Lower leg skin (tissue), 3 donors: Measurements from ENCODE around the gene OR2B6.

Experiments used
- POLR2A ChIP-seq, 2 donors: fragments of 450-650 bp; IDR thresholded peaks; one replicate each; pipeline ENCODE4 v1.6.1; 2016 to 2017; ENCODE audit warnings: antibody characterized with exemption in 2 of 2, mild to moderate bottlenecking in 1 of 2, moderate library complexity in 1 of 2
- TF ChIP-seq, protein P1 (sequence below), 3 donors: fragments of 450-650 bp; IDR thresholded peaks; one replicate each; pipeline ENCODE4 v1.5.1; 2016; ENCODE audit warnings: antibody characterized with exemption in 3 of 3, mild to moderate bottlenecking in 3 of 3, moderate library complexity in 2 of 3

DNA sequence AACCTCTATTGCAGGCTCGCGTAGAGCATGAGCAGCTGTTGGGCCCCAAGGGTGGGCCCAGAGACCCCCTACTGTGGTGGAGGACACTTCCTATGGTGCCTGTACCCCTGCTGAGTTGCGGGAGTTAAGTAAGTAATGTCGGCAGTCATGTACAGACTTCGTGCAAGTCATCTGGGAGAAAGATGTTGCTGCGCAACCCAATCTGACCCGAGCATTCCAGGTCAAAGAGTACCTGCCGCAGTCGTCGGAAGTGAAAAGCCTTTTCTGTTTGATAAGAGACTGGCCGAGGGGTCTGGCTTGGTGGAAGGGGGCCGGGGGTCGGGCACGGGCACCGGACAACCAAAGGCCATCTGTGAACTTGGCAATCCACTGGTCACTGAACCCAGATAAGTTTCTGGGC is 44.3 kb downstream of the OR2B6 start:
- TF ChIP-seq, protein P1, sequence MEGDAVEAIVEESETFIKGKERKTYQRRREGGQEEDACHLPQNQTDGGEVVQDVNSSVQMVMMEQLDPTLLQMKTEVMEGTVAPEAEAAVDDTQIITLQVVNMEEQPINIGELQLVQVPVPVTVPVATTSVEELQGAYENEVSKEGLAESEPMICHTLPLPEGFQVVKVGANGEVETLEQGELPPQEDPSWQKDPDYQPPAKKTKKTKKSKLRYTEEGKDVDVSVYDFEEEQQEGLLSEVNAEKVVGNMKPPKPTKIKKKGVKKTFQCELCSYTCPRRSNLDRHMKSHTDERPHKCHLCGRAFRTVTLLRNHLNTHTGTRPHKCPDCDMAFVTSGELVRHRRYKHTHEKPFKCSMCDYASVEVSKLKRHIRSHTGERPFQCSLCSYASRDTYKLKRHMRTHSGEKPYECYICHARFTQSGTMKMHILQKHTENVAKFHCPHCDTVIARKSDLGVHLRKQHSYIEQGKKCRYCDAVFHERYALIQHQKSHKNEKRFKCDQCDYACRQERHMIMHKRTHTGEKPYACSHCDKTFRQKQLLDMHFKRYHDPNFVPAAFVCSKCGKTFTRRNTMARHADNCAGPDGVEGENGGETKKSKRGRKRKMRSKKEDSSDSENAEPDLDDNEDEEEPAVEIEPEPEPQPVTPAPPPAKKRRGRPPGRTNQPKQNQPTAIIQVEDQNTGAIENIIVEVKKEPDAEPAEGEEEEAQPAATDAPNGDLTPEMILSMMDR (IDR thresholded peaks at IDR 0.05): no peak
- TF ChIP-seq POLR2A (IDR thresholded peaks at IDR 0.05): no peak
